Thyroid gland (tissue), 4 donors: ENCODE measurements around the gene BEND7.
"Not testable (repeated sequence)": the region's sequence is repeated elsewhere in the genome, so short reads cannot be mapped to it uniquely, and the experiment has no call there.

Experiments used
- CTCF ChIP-seq, 6 experiments: fragments of 200-600 bp in 3 of 6; fragments of 450-650 bp in 3 of 6; sonication (generic) in 3 of 6; IDR thresholded peaks; one replicate each; pipeline ENCODE4 v1.5.1; 2016 to 2019; ENCODE audit warnings: antibody characterized with exemption in 6 of 6, mild to moderate bottlenecking in 2 of 6, inconsistent platforms in 1 of 6, moderate library complexity in 1 of 6
- POLR2A ChIP-seq, 2 donors: fragments of 450-650 bp; IDR thresholded peaks; one replicate each; pipeline ENCODE4 v1.6.1; 2017; ENCODE audit warnings: antibody characterized with exemption in 2 of 2, mild to moderate bottlenecking in 2 of 2, moderate library complexity in 1 of 2

GRCh38 chr10:13537985-13538384 is 9.2 kb upstream of the BEND7 start:
- TF ChIP-seq CTCF, POLR2A (IDR thresholded peaks at IDR 0.05): not testable (repeated sequence)
